Measurements from ENCODE around the gene C9. TPM values are rescaled to one million over a fixed set of nuclear protein-coding genes. Genes with fewer than 3 reads are reported as not detected.

C9 gene
- polyA plus RNA-seq = 0.04 TPM in 1 of 3 replicates, not detected in the others
- polyA plus RNA-seq (2011; ENCODE audit: low read depth) = not detected
- polyA plus RNA-seq (2011; cell fraction: cytosol; rRNA removed) = 0.02 TPM in 1 of 2 replicates, not detected in the other
- 0.10 and 0.32 TPM in 2 replicates for polyA plus RNA-seq (2011; cell fraction: nucleus; rRNA removed)
- polyA plus RNA-seq (2012; ENCODE audit: low replicate concordance) = not detected in 2 replicates
- polyA minus RNA-seq = not detected in 3 replicates
- not detected for polyA minus RNA-seq (2011; cell fraction: cytosol; rRNA and poly(A)+ RNA removed)
- not detected in 2 replicates for polyA minus RNA-seq (2011; cell fraction: nucleus; rRNA and poly(A)+ RNA removed)

GRCh38 chr5:39364367-39364766 is at the start of gene C9:
Gene C9 (minus strand): TSS chr5:39364495. CDS start chr5:39364464, 31 bp downstream.
- H3K9me3 ChIP-seq (ENCODE audit: control insufficient read depth, low read depth, low read length) = peaks cover 2% of the 10 kb centered on the region

DNA sequence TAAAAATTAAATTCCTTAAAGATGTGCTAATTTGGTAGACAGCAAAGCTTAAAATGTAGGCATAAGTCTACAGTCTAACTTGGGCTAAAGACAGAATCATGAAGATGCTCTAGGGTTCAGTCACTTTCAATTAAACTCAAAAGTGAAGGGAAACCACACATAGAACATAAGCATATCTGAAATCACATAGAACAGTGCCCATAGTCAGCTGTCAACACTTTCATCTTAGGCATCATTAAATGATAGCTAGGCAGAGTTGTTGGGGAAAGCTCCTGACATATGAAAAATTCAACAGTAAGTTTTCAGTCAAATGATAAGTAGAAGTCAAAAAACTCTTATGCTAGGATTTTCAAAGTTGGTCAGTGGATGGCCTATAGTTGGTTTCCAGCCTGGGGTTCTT is 49.5 kb upstream of the C9 start:
- no peaks in the 10 kb centered on the region for H4K20me1 ChIP-seq (ENCODE audit: control insufficient read depth, extremely low read depth, insufficient read depth, low read length)
- no peak for TF ChIP-seq CTCF (optimal IDR thresholded peaks at IDR 0.05 in 1 of 3, IDR thresholded peaks at IDR 0.05 in 1 of 3, conservative IDR thresholded peaks at IDR 0.05 in 1 of 3; ENCODE audit: extremely low read depth in 1 of 3, insufficient read depth in 2 of 3, low read length in 3 of 3)
- no peak for TF ChIP-seq EZH2 (IDR thresholded peaks at IDR 0.05; ENCODE audit: low read length)
- H3K4me2 ChIP-seq (ENCODE audit: control insufficient read depth, extremely low read depth, insufficient read depth, low read depth, low read length) = no peak overlapping the region
- no peak overlapping the region for H3K9ac ChIP-seq (ENCODE audit: control insufficient read depth, extremely low read depth, insufficient read depth, low read length)
- FAIRE-seq = no peak
- no peaks in the 10 kb centered on the region for H3K36me3 ChIP-seq (ENCODE audit: control insufficient read depth in 2 of 2, extremely low read depth in 1 of 2, insufficient read depth in 2 of 2, low read length in 2 of 2)
- no peaks in the 10 kb centered on the region for H3K27me3 ChIP-seq (ENCODE audit: control insufficient read depth, extremely low read depth, insufficient read depth, low read length)
- no peak overlapping the region for H3K4me3 ChIP-seq (ENCODE audit: control insufficient read depth in 2 of 3, extremely low read depth in 1 of 3, insufficient read depth in 2 of 3, low read depth in 1 of 3, low read length in 3 of 3)
- no peak for DNase-seq (ENCODE audit: low read depth, low spot score)
- H3K79me2 ChIP-seq (ENCODE audit: control insufficient read depth, insufficient read depth, low read length) = peaks cover 8% of the 10 kb centered on the region
- no peak overlapping the region for H2AFZ ChIP-seq (ENCODE audit: control insufficient read depth, low read length)
- peaks cover 23% of the 10 kb centered on the region for H3K4me1 ChIP-seq (ENCODE audit: control insufficient read depth, extremely low read depth, insufficient read depth, low read length)
- no peaks in the 10 kb centered on the region for H3K9me3 ChIP-seq (ENCODE audit: control insufficient read depth, low read depth, low read length)
- H3K9me1 ChIP-seq (ENCODE audit: control insufficient read depth, extremely low read depth, insufficient read depth, low read length) = no peaks in the 10 kb centered on the region
- dilution Hi-C loops (cut with MboI; ENCODE audit: extremely low pct_ligation_motif_present, low sequenced_read_pairs) = no loop called here
- no peak overlapping the region for H3K27ac ChIP-seq (ENCODE audit: control insufficient read depth, insufficient read depth, low read length)

More at GRCh38 chr5:39364367-39364766, at the start of gene C9:
- peaks cover 24% of the 10 kb centered on the region for H3K4me1 ChIP-seq (ENCODE audit: control insufficient read depth, extremely low read depth, insufficient read depth, low read length)
- no peak for DNase-seq (ENCODE audit: low read depth, low spot score)
- no peak within 1 kb of the TSS for H3K9ac ChIP-seq (ENCODE audit: control insufficient read depth, extremely low read depth, insufficient read depth, low read length)
- no peaks in the 10 kb centered on the region for H3K36me3 ChIP-seq (ENCODE audit: control insufficient read depth in 2 of 2, extremely low read depth in 1 of 2, insufficient read depth in 2 of 2, low read length in 2 of 2)
- H2AFZ ChIP-seq (ENCODE audit: control insufficient read depth, low read length) = no peak within 1 kb of the TSS
- no peak for TF ChIP-seq EZH2 (IDR thresholded peaks at IDR 0.05; ENCODE audit: low read length)
- TF ChIP-seq CTCF (optimal IDR thresholded peaks at IDR 0.05 in 1 of 3, IDR thresholded peaks at IDR 0.05 in 1 of 3, conservative IDR thresholded peaks at IDR 0.05 in 1 of 3; ENCODE audit: extremely low read depth in 1 of 3, insufficient read depth in 2 of 3, low read length in 3 of 3) = no peak
- no peak within 1 kb of the TSS for H3K27ac ChIP-seq (ENCODE audit: control insufficient read depth, insufficient read depth, low read length)
- H4K20me1 ChIP-seq (ENCODE audit: control insufficient read depth, extremely low read depth, insufficient read depth, low read length) = no peaks in the 10 kb centered on the region
- no peak for FAIRE-seq
- no peak within 1 kb of the TSS for H3K4me2 ChIP-seq (ENCODE audit: control insufficient read depth, extremely low read depth, insufficient read depth, low read depth, low read length)
- dilution Hi-C loops (cut with MboI; ENCODE audit: extremely low pct_ligation_motif_present, low sequenced_read_pairs) = no loop called here
- H3K27me3 ChIP-seq (ENCODE audit: control insufficient read depth, extremely low read depth, insufficient read depth, low read length) = no peaks in the 10 kb centered on the region
- no peaks in the 10 kb centered on the region for H3K79me2 ChIP-seq (ENCODE audit: control insufficient read depth, insufficient read depth, low read length)
- no peak within 1 kb of the TSS for H3K4me3 ChIP-seq (ENCODE audit: control insufficient read depth in 2 of 3, extremely low read depth in 1 of 3, insufficient read depth in 2 of 3, low read depth in 1 of 3, low read length in 3 of 3)
- H3K9me1 ChIP-seq (ENCODE audit: control insufficient read depth, extremely low read depth, insufficient read depth, low read length) = no peaks in the 10 kb centered on the region
